Upper lobe of left lung (tissue), 4 donors: ENCODE data around the gene SLC24A1.

Source experiments
- CTCF ChIP-seq, 6 experiments: fragments of 450-650 bp in 4 of 6; fragments of 200-600 bp in 2 of 6; sonication (generic) in 2 of 6; IDR thresholded peaks; one replicate each; pipeline ENCODE4 v1.5.1; 2016 to 2019; ENCODE audit warnings: antibody characterized with exemption in 6 of 6
- POLR2A ChIP-seq, 4 donors: fragments of 450-650 bp; IDR thresholded peaks; one replicate each; pipeline ENCODE4 v1.5.1; 2016 to 2017; ENCODE audit warnings: antibody characterized with exemption in 4 of 4, mild to moderate bottlenecking in 2 of 4

GRCh38 chr15:65621638-65622037, at the start of gene SLC24A1:
- TF ChIP-seq POLR2A (IDR thresholded peaks at IDR 0.05) (no peak), CTCF (IDR thresholded peaks at IDR 0.05) (no peak)
